Measurements from ENCODE around the gene APBA2. TPM values are rescaled to one million over a fixed set of nuclear protein-coding genes. Genes with fewer than 3 reads are reported as not detected.

APBA2 gene
- polyA plus RNA-seq, 1 donor (not counting 4 experiments of a cell fraction or from before 2014, with no cell fraction given): 5.5 TPM

GRCh38 chr15:29121907-29122306 lies 236.1 kb downstream of the APBA2 start:
- Histone ChIP-seq H3K27me3 (ENCODE audit: control insufficient read depth, extremely low read depth, insufficient read depth, low read length) (no peaks in the 10 kb centered on the region), H3K9ac (ENCODE audit: control insufficient read depth, extremely low read depth, insufficient read depth, low read length) (no peak overlapping the region), H3K36me3 (ENCODE audit: control insufficient read depth in 2 of 2, extremely low read depth in 1 of 2, insufficient read depth in 2 of 2, low read length in 2 of 2) (no peaks in the 10 kb centered on the region), H3K4me3 (ENCODE audit: control insufficient read depth in 2 of 3, extremely low read depth in 1 of 3, insufficient read depth in 2 of 3, low read depth in 1 of 3, low read length in 3 of 3) (no peak overlapping the region), H3K4me2 (ENCODE audit: control insufficient read depth, extremely low read depth, insufficient read depth, low read depth, low read length) (no peak overlapping the region), H3K9me1 (ENCODE audit: control insufficient read depth, extremely low read depth, insufficient read depth, low read length) (no peaks in the 10 kb centered on the region), H3K4me1 (ENCODE audit: control insufficient read depth, extremely low read depth, insufficient read depth, low read length) (no peaks in the 10 kb centered on the region), H4K20me1 (ENCODE audit: control insufficient read depth, extremely low read depth, insufficient read depth, low read length) (no peaks in the 10 kb centered on the region), H3K79me2 (ENCODE audit: control insufficient read depth, insufficient read depth, low read length) (no peaks in the 10 kb centered on the region), H3K27ac (ENCODE audit: control insufficient read depth, insufficient read depth, low read length) (no peak overlapping the region), H3K9me3 (ENCODE audit: control insufficient read depth, low read depth, low read length) (no peaks in the 10 kb centered on the region), H2AFZ (ENCODE audit: control insufficient read depth, low read length) (no peak overlapping the region)
- no peak for DNase-seq (ENCODE audit: low read depth, low spot score)
- TF ChIP-seq, protein P1, sequence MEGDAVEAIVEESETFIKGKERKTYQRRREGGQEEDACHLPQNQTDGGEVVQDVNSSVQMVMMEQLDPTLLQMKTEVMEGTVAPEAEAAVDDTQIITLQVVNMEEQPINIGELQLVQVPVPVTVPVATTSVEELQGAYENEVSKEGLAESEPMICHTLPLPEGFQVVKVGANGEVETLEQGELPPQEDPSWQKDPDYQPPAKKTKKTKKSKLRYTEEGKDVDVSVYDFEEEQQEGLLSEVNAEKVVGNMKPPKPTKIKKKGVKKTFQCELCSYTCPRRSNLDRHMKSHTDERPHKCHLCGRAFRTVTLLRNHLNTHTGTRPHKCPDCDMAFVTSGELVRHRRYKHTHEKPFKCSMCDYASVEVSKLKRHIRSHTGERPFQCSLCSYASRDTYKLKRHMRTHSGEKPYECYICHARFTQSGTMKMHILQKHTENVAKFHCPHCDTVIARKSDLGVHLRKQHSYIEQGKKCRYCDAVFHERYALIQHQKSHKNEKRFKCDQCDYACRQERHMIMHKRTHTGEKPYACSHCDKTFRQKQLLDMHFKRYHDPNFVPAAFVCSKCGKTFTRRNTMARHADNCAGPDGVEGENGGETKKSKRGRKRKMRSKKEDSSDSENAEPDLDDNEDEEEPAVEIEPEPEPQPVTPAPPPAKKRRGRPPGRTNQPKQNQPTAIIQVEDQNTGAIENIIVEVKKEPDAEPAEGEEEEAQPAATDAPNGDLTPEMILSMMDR (optimal IDR thresholded peaks at IDR 0.05 in 1 of 3, IDR thresholded peaks at IDR 0.05 in 1 of 3, conservative IDR thresholded peaks at IDR 0.05 in 1 of 3; ENCODE audit: extremely low read depth in 1 of 3, insufficient read depth in 2 of 3, low read length in 3 of 3): no peak
- no peak for TF ChIP-seq EZH2 (IDR thresholded peaks at IDR 0.05; ENCODE audit: low read length)
- dilution Hi-C loops (cut with MboI; ENCODE audit: extremely low pct_ligation_motif_present, low sequenced_read_pairs): no loop called here
- FAIRE-seq: no peak

- H3K4me3 ChIP-seq (ENCODE audit: control insufficient read depth in 2 of 3, extremely low read depth in 1 of 3, insufficient read depth in 2 of 3, low read depth in 1 of 3, low read length in 3 of 3): no peak overlapping the region
- FAIRE-seq (no peak), DNase-seq (ENCODE audit: low read depth, low spot score) (no peak)
- H3K27me3 ChIP-seq (ENCODE audit: control insufficient read depth, extremely low read depth, insufficient read depth, low read length): no peaks in the 10 kb centered on the region
- H3K36me3 ChIP-seq (ENCODE audit: control insufficient read depth in 2 of 2, extremely low read depth in 1 of 2, insufficient read depth in 2 of 2, low read length in 2 of 2): no peaks in the 10 kb centered on the region
- no peak overlapping the region for H3K9ac ChIP-seq (ENCODE audit: control insufficient read depth, extremely low read depth, insufficient read depth, low read length)
- H3K9me1 ChIP-seq (ENCODE audit: control insufficient read depth, extremely low read depth, insufficient read depth, low read length): no peaks in the 10 kb centered on the region
- TF ChIP-seq, protein P1 (optimal IDR thresholded peaks at IDR 0.05 in 1 of 3, IDR thresholded peaks at IDR 0.05 in 1 of 3, conservative IDR thresholded peaks at IDR 0.05 in 1 of 3; ENCODE audit: extremely low read depth in 1 of 3, insufficient read depth in 2 of 3, low read length in 3 of 3): no peak
- no peak for TF ChIP-seq EZH2 (IDR thresholded peaks at IDR 0.05; ENCODE audit: low read length)
- no peaks in the 10 kb centered on the region for H3K4me1 ChIP-seq (ENCODE audit: control insufficient read depth, extremely low read depth, insufficient read depth, low read length)
- no peaks in the 10 kb centered on the region for H4K20me1 ChIP-seq (ENCODE audit: control insufficient read depth, extremely low read depth, insufficient read depth, low read length)
- dilution Hi-C loops (cut with MboI; ENCODE audit: extremely low pct_ligation_motif_present, low sequenced_read_pairs): no loop called here
- no peak overlapping the region for H3K4me2 ChIP-seq (ENCODE audit: control insufficient read depth, extremely low read depth, insufficient read depth, low read depth, low read length)
- no peak overlapping the region for H2AFZ ChIP-seq (ENCODE audit: control insufficient read depth, low read length)
- no peaks in the 10 kb centered on the region for H3K9me3 ChIP-seq (ENCODE audit: control insufficient read depth, low read depth, low read length)
- no peak overlapping the region for H3K27ac ChIP-seq (ENCODE audit: control insufficient read depth, insufficient read depth, low read length)
- no peaks in the 10 kb centered on the region for H3K79me2 ChIP-seq (ENCODE audit: control insufficient read depth, insufficient read depth, low read length)
Measured at GRCh38 chr15:29122506-29122905, 236.7 kb downstream of the APBA2 start.
